LNCAP (cell line): Measurements from ENCODE around the gene MCTP1.

ENCODE experiments used
- TF ChIP-seq, protein P1 (sequence below): fragments of 450-650 bp; IDR thresholded peaks from 2 replicates; pipeline ENCODE4 v1.5.1; 2017; ENCODE audit warnings: mild to moderate bottlenecking

Gene MCTP1

DNA sequence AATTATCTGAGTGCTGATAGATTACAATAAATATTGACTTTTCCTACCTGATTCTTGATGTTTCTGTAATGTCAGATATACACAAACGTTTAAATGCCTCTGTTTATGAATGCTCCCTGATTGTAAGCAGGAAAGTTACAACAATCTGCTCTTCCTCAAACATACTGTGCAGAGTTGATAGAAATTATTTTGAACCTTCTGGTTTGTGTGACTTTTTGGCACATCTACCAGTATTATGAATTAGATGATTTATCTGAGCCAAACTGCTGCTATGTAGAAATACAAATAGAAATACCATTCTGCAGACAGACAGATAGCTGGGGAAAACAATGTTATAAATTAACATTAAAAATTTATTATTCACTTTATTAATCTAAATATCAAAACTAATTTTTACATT is 553.4 kb downstream of the MCTP1 start:
- TF ChIP-seq, protein P1, sequence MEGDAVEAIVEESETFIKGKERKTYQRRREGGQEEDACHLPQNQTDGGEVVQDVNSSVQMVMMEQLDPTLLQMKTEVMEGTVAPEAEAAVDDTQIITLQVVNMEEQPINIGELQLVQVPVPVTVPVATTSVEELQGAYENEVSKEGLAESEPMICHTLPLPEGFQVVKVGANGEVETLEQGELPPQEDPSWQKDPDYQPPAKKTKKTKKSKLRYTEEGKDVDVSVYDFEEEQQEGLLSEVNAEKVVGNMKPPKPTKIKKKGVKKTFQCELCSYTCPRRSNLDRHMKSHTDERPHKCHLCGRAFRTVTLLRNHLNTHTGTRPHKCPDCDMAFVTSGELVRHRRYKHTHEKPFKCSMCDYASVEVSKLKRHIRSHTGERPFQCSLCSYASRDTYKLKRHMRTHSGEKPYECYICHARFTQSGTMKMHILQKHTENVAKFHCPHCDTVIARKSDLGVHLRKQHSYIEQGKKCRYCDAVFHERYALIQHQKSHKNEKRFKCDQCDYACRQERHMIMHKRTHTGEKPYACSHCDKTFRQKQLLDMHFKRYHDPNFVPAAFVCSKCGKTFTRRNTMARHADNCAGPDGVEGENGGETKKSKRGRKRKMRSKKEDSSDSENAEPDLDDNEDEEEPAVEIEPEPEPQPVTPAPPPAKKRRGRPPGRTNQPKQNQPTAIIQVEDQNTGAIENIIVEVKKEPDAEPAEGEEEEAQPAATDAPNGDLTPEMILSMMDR = no peak

DNA sequence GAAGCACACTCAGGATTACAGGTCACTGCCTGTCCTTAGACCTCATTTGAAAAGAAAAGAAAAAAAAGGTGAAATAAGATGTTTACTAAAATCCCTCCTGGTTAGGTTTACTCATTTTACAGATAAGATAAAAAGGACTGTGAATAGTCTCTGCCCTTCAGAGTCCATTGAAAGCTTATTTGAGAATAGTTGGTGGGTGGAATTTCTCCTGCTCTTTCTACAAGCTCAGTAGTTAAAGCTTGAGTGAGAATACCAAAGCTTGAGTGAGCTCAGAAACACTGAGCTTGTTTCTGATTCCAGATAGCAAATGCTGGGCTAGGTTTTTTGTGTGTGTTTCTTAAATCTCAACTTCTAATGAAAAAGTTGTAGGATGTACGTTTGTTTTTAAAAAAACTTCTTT is 559.8 kb downstream of the MCTP1 start:
- TF ChIP-seq, protein P1 = no peak

DNA sequence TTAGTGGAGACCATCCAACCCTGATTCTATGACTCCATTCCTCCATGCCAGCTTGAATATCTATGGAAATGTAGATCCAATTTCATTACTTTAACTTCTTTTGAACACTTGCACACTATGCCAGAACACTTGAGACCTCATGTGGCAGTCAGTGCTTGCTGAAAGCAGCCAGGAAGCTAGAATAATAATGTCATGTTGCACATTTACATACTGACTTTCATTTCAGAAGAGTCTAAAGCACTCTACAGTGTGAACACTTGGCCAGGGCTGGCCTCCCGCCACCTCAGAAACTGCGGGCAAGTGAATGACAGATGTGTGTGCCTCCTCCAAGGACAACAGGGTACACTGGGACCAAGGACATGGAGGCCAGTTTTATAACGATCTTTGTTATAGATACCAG is 569.1 kb downstream of the MCTP1 start:
- TF ChIP-seq, protein P1 = no peak

DNA sequence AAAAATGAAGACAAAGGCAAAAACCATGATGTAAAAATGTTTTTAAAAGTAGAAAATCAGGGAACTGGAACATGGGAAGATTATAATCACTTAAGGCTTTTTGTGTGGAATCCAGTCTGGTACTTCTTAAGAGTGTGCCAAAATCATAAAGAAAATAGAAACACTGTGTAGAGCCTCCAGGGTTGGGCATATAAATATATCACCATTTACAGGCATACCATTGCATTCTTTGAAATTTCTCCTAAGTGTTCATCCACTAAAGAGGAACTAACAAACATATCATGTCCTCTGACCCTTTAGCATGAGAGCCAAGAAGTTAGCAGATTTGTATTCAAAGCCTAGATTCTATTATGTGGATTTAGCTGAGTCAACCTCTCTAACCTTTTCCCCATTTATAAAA is 573.1 kb downstream of the MCTP1 start:
- TF ChIP-seq, protein P1 = no peak

DNA sequence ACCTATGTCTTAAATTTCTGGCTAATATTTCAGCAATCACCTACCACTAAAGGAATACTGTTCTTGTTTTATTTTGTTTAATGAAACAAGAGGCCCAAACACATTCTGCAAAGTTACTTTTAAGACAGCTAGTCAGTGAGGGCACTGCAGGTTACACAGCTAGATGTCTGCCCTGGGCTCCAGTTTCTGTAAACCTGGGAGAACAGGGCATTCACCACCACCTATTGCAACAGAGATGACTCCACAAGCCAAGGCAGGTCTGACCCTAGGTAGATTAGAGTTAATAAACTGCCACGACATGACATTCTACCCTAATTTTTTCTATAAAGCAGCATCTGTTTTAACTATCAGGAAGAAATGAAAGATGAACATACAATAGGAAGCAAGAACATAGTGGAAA is 575.6 kb downstream of the MCTP1 start:
- TF ChIP-seq, protein P1 = no peak

DNA sequence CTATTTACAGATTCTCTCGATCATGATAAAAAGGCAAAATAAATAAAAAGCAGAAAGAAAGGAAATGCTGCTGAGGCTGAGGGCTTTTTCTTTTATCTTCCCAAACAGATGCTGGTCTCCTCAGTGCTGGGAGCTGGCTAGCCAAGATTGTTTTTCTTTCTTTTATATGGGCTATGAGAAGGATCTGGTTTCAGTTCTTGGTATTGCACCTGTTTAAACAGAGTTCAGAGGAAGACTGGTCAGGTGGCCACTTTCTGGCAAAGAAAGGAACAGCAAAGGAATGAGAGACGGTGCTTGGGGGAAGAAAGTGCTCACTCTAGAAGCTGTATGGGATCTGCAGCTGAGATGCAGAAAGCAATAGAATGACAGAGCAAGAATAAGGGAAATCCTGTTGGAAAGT is 577.5 kb downstream of the MCTP1 start:
- TF ChIP-seq, protein P1 = no peak

DNA sequence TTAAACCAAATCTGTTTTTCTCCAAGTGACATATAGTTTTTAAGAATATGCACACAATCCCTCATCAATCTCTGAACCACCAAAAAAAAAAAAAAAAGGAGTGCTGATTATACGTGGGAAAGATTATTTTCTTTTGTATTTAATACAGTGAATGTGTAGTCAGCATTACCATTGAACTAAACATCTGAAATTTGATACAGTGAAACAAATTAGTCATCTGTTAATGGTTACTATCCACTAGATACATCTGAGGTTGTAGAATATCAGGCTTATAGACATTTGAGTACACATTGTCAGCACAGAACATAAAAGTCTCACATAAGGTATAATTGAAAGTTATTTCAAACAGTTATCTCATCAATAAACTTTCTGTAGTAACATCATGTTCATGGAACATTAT is 579.5 kb downstream of the MCTP1 start:
- TF ChIP-seq, protein P1 = no peak

DNA sequence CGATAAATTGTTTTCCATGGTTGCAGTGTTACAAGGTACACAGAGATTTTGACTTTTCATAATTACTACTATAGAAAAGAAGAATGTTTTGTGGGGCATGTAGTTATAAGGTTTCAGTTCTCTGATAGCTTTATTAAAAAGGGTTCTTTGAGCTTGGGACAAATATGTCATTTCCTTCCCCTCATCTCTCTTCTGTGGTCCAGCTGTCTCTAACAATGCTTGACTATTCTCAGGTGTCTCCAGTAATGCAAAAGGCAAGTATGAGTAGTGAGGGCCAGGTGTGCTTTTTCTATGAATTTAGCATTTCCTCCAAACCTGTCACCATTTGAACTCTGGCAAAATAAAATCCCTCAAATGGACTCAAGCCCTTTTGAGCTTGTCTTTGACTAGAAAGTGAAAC is 582.2 kb downstream of the MCTP1 start:
- TF ChIP-seq, protein P1 = no peak
